Measurements from ENCODE around the gene XPA. TPM values are rescaled to one million over a fixed set of nuclear protein-coding genes. Genes with fewer than 3 reads are reported as not detected.
A peak's percentile ranks its signal among the peaks of the same experiment; 100 is the strongest.

XPA gene
- total and polyA plus RNA-seq, 2 of the 13 experiments (the other 11 are each of a cell fraction or from before 2014, with no cell fraction given), result 2.3 to 15.2 TPM

- TF ChIP-seq TRIM24 (CRISPR knock-in tag; IDR thresholded peaks at IDR 0.05) (no peak), HNRNPL (IDR thresholded peaks at IDR 0.05; ENCODE audit: low read depth, low read length) (no peak), IRF2 (CRISPR knock-in tag; IDR thresholded peaks at IDR 0.05) (no peak), ZNF24 (IDR thresholded peaks at IDR 0.05) (no peak), CENPT (CRISPR knock-in tag; IDR thresholded peaks at IDR 0.05; ENCODE audit: low read depth) (no peak), XRCC5 (optimal IDR thresholded peaks at IDR 0.05; ENCODE audit: low read length) (peak; percentile 41), TEF (CRISPR knock-in tag; IDR thresholded peaks at IDR 0.05) (no peak), SCMH1 (CRISPR knock-in tag; IDR thresholded peaks at IDR 0.05; ENCODE audit: borderline replicate concordance) (no peak), TAF15 (IDR thresholded peaks at IDR 0.05; ENCODE audit: low read depth, low read length, poor library complexity, severe bottlenecking) (no peak), CBX5 (CRISPR knock-in tag; IDR thresholded peaks at IDR 0.05; ENCODE audit: borderline replicate concordance) (0 out of 2 replicates have a peak, but pooled peaks have one; percentile 23), CBX1 (IDR thresholded peaks at IDR 0.05; ENCODE audit: low read depth) (no peak), ZNF367 (CRISPR knock-in tag; IDR thresholded peaks at IDR 0.05; ENCODE audit: borderline replicate concordance) (no peak), ZNF230 (CRISPR knock-in tag; IDR thresholded peaks at IDR 0.05) (peak; percentile 93; the same call in 1 of the 2 replicates), ZNF567 (CRISPR knock-in tag; IDR thresholded peaks at IDR 0.05; ENCODE audit: borderline replicate concordance) (no peak), ZNF841 (CRISPR knock-in tag; IDR thresholded peaks at IDR 0.05; ENCODE audit: borderline replicate concordance) (no peak), RNF2 (conservative IDR thresholded peaks at IDR 0.05; ENCODE audit: low read depth) (0 out of 2 replicates have a peak, but pooled peaks have one; percentile 11), JUND (CRISPR knock-in tag; IDR thresholded peaks at IDR 0.05) (no peak), ZNF878 (CRISPR knock-in tag; IDR thresholded peaks at IDR 0.05) (no peak), TRAFD1 (CRISPR knock-in tag; IDR thresholded peaks at IDR 0.05; ENCODE audit: borderline replicate concordance) (no peak; the same call in 1 of the 2 replicates), GMEB2 (CRISPR knock-in tag; IDR thresholded peaks at IDR 0.05; ENCODE audit: low read depth) (no peak), ZNF569 (CRISPR knock-in tag; IDR thresholded peaks at IDR 0.05; ENCODE audit: borderline replicate concordance) (no peak), ZNF484 (CRISPR knock-in tag; IDR thresholded peaks at IDR 0.05; ENCODE audit: borderline replicate concordance, low read depth) (no peak), NR2F1 (CRISPR knock-in tag; IDR thresholded peaks at IDR 0.05) (no peak), ZKSCAN8 (CRISPR knock-in tag; IDR thresholded peaks at IDR 0.05; ENCODE audit: borderline replicate concordance) (peak; percentile 5; the same call in 1 of the 2 replicates), ZNF644 (CRISPR knock-in tag; IDR thresholded peaks at IDR 0.05; ENCODE audit: low read depth) (no peak)
These were observed at the start of gene XPA (continued) for GRCh38 chr9:97696803-97697601.

Data from HepG2 (cell line).